ENCODE data around the gene CCDC47. TPM values are rescaled to one million over a fixed set of nuclear protein-coding genes. Genes with fewer than 3 reads are reported as not detected.
"Not testable (repeated sequence)": the region's sequence is repeated elsewhere in the genome, so short reads cannot be mapped to it uniquely, and the experiment has no call there.

CCDC47 gene
- total RNA-seq, 1 donor from 2014 or later, result 27.6 TPM

DNA sequence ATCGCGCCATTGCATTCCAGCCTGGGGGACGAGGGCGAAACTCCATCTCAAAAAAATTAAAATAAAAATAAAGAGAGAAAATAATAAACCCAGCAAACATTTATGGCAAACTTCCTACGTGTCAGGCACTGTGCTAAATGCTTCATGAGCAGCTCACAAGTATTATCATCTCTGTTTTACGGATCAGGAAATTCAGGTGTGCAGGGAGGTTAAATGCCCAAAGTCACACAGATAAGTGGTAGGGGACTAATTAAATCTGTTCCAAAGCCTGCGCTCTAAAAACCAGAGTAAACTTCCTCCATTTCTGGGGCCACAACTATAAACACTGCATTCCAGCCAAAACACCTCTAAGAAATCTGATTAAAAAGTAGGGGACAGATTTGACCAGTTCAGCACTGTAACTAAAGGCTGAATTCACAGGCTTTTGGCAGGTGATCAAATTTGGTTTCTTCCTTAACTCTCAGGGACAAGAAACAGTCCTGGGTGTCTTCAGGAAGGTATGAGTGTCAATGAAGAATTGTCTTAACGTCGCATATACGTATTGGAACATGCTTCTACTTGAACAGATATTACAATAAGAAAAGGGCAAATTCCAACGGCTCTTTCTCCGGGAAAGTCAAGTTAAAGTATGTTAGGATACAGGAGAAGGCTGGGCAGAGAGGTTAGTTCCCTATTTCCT, 32.8 kb downstream of the CCDC47 start:
- no peak for DNase-seq (ENCODE audit: low read depth)
- peak overlapping the region; percentile 81 for H3K4me3 ChIP-seq (ENCODE audit: low read depth, low read length)
- TF ChIP-seq, protein P1, sequence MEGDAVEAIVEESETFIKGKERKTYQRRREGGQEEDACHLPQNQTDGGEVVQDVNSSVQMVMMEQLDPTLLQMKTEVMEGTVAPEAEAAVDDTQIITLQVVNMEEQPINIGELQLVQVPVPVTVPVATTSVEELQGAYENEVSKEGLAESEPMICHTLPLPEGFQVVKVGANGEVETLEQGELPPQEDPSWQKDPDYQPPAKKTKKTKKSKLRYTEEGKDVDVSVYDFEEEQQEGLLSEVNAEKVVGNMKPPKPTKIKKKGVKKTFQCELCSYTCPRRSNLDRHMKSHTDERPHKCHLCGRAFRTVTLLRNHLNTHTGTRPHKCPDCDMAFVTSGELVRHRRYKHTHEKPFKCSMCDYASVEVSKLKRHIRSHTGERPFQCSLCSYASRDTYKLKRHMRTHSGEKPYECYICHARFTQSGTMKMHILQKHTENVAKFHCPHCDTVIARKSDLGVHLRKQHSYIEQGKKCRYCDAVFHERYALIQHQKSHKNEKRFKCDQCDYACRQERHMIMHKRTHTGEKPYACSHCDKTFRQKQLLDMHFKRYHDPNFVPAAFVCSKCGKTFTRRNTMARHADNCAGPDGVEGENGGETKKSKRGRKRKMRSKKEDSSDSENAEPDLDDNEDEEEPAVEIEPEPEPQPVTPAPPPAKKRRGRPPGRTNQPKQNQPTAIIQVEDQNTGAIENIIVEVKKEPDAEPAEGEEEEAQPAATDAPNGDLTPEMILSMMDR (conservative IDR thresholded peaks at IDR 0.05; ENCODE audit: low read depth, low read length), result no peak

GRCh38 chr17:63735691-63736090, 37.7 kb downstream of the CCDC47 start:
- no peak overlapping the region for H3K4me3 ChIP-seq (ENCODE audit: low read depth, low read length)
- TF ChIP-seq, protein P1 (conservative IDR thresholded peaks at IDR 0.05; ENCODE audit: low read depth, low read length), result no peak
- DNase-seq (ENCODE audit: low read depth), result no peak

- no peak overlapping the region for H3K4me3 ChIP-seq (ENCODE audit: low read depth, low read length)
- DNase-seq (ENCODE audit: low read depth), result no peak
- TF ChIP-seq, protein P1 (conservative IDR thresholded peaks at IDR 0.05; ENCODE audit: low read depth, low read length), result no peak
Observed at GRCh38 chr17:63722403-63722802, 51.0 kb downstream of the CCDC47 start.

DNA sequence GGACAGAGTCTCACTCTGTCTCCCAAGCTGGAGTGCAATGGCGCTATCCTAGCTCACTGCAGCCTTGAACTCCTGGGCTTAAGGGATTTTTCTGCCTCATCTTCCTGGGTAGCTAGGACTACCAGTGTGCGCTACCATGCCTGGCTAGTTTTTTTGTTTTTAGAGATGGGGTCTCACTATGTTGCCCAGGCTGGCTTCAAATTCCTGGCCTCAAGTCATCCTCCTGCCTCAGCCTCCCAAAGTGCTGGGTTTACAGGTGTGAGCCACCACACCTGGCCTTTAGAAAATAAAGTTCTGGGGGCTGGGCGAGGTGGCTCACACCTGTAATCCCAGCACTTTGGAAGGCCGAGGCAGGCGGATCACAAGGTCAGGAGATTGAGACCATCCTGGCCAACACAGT, 53.2 kb downstream of the CCDC47 start:
- H3K4me3 ChIP-seq (ENCODE audit: low read depth, low read length); DNase-seq (ENCODE audit: low read depth): not testable (repeated sequence)

- no peak for DNase-seq (ENCODE audit: low read depth)
- TF ChIP-seq, protein P1 (conservative IDR thresholded peaks at IDR 0.05; ENCODE audit: low read depth, low read length), result no peak
- H3K4me3 ChIP-seq (ENCODE audit: low read depth, low read length), result no peak overlapping the region
Observed at GRCh38 chr17:63718988-63719387, 54.4 kb downstream of the CCDC47 start.

DNA sequence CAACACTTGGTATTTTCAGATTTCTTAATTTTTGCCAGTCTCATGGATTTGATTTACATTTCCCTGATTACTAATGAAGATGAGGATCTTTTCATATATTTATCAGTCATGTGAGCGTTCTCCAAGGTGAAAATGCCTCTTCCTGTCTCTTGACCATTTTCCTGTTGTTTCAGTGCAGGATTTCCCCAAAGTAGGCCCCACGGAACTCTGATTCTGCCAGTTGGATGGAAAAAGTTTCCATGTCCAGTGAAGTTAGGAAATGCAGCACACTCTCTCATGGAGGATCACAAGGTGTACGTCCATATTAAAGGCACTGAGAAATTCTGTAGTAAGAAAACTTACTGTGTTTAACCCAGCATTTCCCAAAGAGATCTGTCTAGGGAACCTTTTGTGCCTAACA, 57.0 kb downstream of the CCDC47 start:
- DNase-seq (ENCODE audit: low read depth), result no peak
- TF ChIP-seq, protein P1 (conservative IDR thresholded peaks at IDR 0.05; ENCODE audit: low read depth, low read length), result no peak
- H3K4me3 ChIP-seq (ENCODE audit: low read depth, low read length), result no peak overlapping the region

DNA sequence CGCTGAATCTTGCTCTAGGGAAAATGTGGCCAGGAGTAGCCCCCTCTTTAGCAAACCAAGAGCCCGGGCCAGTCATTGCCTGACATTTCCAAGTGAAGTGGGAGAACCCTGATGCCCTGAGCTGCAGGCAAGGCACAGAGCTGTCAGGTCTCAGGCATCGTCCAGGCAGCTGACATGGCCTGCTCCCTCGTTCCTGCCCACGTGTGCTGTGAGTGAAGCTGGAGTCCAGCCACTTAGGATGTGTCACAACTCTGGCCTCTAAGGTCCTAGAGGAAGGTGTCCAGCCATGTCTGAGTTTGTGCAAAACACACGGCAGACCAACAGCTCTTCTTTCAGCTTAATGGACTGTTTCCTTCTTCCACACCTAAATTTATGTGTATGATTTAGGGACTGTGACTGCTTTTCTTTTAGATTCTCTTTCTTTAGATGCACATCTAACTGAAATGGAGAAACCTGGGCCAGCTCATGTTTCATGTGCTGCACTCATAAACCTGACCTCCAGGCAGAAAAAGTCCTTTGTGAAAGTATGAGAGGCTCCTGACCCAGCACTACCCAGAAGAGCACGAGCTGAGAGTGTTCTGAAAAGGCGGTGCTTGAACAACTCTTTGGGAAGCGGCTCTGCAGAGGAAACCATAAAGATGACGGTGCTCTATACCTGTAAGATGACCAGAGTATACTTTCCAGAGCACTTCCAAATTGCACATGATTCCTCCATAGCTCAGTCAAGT, 58.7 kb downstream of the CCDC47 start:
- H3K4me3 ChIP-seq (ENCODE audit: low read depth, low read length), result no peak overlapping the region
- no peak for DNase-seq (ENCODE audit: low read depth)
- TF ChIP-seq, protein P1 (conservative IDR thresholded peaks at IDR 0.05; ENCODE audit: low read depth, low read length), result no peak

Measured in epithelial cell of proximal tubule (primary cell).